SK-N-SH treated with all-trans-retinoic acid at 6 μM for 48 hours (cell line): Measurements from ENCODE around the gene NKX2-4.

Experiments
- ARNTL ChIP-seq: fragments of 450-650 bp; formaldehyde crosslinking; IDR thresholded peaks from 2 replicates; pipeline ENCODE4 v1.5.0; 2020; ENCODE audit warnings: low read depth, mild to moderate bottlenecking, moderate library complexity, borderline replicate concordance
- CREB5 ChIP-seq: fragments of 250-450 bp; sonication (Bioruptor Pico); IDR thresholded peaks from 2 replicates; pipeline ENCODE4 v1.5.1; 2020; ENCODE audit warnings: low read depth, mild to moderate bottlenecking, moderate library complexity
- CSRNP3 ChIP-seq: fragments of 250-450 bp; sonication (Bioruptor Pico); IDR thresholded peaks from 2 replicates; pipeline ENCODE4 v1.5.1; 2021; ENCODE audit warnings: mild to moderate bottlenecking, moderate library complexity
- GLIS3 ChIP-seq: fragments of 250-450 bp; sonication (Bioruptor Pico); IDR thresholded peaks from 2 replicates; pipeline ENCODE4 v1.5.0; 2020; ENCODE audit warnings: mild to moderate bottlenecking, moderate library complexity
- OSR1 ChIP-seq: fragments of 250-450 bp; sonication (Bioruptor Pico); IDR thresholded peaks from 2 replicates; pipeline ENCODE4 v1.8.0; 2022; ENCODE audit warnings: moderate library complexity, mild to moderate bottlenecking, inconsistent platforms
- PATZ1 ChIP-seq: fragments of 250-450 bp; sonication (Bioruptor Pico); IDR thresholded peaks from 2 replicates; pipeline ENCODE4 v1.8.0; 2020; ENCODE audit warnings: mild to moderate bottlenecking, moderate library complexity, borderline replicate concordance
- RARB ChIP-seq: fragments of 250-450 bp; sonication (Bioruptor Pico); IDR thresholded peaks from 2 replicates; pipeline ENCODE4 v1.8.0; 2021; ENCODE audit warnings: mild to moderate bottlenecking, moderate library complexity
- TCF4 ChIP-seq: fragments of 250-450 bp; sonication (Bioruptor Pico); IDR thresholded peaks from 2 replicates; pipeline ENCODE4 v1.8.0; 2021; ENCODE audit warnings: mild to moderate bottlenecking, moderate library complexity, borderline replicate concordance
- TOX ChIP-seq: fragments of 250-450 bp; sonication (Bioruptor Pico); IDR thresholded peaks from 2 replicates; pipeline ENCODE4 v1.8.0; 2021; ENCODE audit warnings: mild to moderate bottlenecking, moderate library complexity, borderline replicate concordance
- ZC3H10 ChIP-seq: fragments of 250-450 bp; sonication (Bioruptor Pico); IDR thresholded peaks from 2 replicates; pipeline ENCODE4 v1.5.1; 2021; ENCODE audit warnings: mild to moderate bottlenecking, moderate library complexity
- ZFP3 ChIP-seq: fragments of 250-450 bp; sonication (Bioruptor Pico); IDR thresholded peaks from 2 replicates; pipeline ENCODE4 v1.5.0; 2020; ENCODE audit warnings: mild to moderate bottlenecking, moderate library complexity
- ZNF565 ChIP-seq: fragments of 450-650 bp; formaldehyde crosslinking; conservative IDR thresholded peaks from 2 replicates; pipeline ENCODE4 v1.5.0; 2020; ENCODE audit warnings: low read depth, mild to moderate bottlenecking, moderate library complexity
- ZNF70 ChIP-seq: fragments of 450-650 bp; formaldehyde crosslinking; IDR thresholded peaks from 2 replicates; pipeline ENCODE4 v1.5.0; 2020; ENCODE audit warnings: mild to moderate bottlenecking, moderate library complexity
- TF ChIP-seq, protein P1 (sequence below): fragments of 250-450 bp; sonication (Bioruptor Pico); IDR thresholded peaks from 2 replicates; pipeline ENCODE4 v1.5.0; 2020; ENCODE audit warnings: mild to moderate bottlenecking, moderate library complexity

DNA sequence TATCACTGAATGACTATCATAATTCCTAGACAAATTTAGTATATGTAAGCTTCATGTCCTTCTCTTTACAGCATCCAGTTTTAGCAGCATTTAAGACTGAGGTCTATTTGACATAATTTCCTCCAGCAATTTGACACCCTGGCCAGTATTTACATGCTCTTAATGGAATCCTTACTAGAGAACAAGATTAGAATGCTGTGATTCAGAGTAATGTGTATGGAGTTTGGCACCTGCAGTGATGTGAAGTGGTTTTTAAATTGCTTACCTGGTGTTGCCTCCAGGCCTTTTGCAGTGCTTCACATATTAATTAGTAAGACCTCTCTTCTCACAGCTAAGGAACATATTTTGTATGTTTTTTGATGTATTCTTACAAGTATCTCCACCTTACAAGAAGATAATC, 9.8 kb downstream of the NKX2-4 start:
- no peak for TF ChIP-seq ZNF70 (CRISPR knock-in tag)
- TF ChIP-seq, protein P1, sequence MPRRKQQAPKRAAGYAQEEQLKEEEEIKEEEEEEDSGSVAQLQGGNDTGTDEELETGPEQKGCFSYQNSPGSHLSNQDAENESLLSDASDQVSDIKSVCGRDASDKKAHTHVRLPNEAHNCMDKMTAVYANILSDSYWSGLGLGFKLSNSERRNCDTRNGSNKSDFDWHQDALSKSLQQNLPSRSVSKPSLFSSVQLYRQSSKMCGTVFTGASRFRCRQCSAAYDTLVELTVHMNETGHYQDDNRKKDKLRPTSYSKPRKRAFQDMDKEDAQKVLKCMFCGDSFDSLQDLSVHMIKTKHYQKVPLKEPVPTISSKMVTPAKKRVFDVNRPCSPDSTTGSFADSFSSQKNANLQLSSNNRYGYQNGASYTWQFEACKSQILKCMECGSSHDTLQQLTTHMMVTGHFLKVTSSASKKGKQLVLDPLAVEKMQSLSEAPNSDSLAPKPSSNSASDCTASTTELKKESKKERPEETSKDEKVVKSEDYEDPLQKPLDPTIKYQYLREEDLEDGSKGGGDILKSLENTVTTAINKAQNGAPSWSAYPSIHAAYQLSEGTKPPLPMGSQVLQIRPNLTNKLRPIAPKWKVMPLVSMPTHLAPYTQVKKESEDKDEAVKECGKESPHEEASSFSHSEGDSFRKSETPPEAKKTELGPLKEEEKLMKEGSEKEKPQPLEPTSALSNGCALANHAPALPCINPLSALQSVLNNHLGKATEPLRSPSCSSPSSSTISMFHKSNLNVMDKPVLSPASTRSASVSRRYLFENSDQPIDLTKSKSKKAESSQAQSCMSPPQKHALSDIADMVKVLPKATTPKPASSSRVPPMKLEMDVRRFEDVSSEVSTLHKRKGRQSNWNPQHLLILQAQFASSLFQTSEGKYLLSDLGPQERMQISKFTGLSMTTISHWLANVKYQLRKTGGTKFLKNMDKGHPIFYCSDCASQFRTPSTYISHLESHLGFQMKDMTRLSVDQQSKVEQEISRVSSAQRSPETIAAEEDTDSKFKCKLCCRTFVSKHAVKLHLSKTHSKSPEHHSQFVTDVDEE (CRISPR knock-in tag): no peak
- TF ChIP-seq ARNTL (CRISPR knock-in tag): no peak
- no peak for TF ChIP-seq ZC3H10 (CRISPR knock-in tag)
- no peak for TF ChIP-seq ZNF565 (CRISPR knock-in tag)
- no peak for TF ChIP-seq OSR1 (CRISPR knock-in tag)
- TF ChIP-seq RARB (CRISPR knock-in tag): no peak
- no peak for TF ChIP-seq TOX
- TF ChIP-seq CREB5 (CRISPR knock-in tag): no peak
- no peak for TF ChIP-seq TCF4 (CRISPR knock-in tag)
- TF ChIP-seq PATZ1: no peak
- no peak for TF ChIP-seq CSRNP3 (CRISPR knock-in tag)
- TF ChIP-seq GLIS3 (CRISPR knock-in tag): no peak
- no peak for TF ChIP-seq ZFP3 (CRISPR knock-in tag)
